Smooth muscle cell (in vitro differentiated cells): ENCODE results near the gene ACTR2. TPM values are rescaled to one million over a fixed set of nuclear protein-coding genes. Genes with fewer than 3 reads are reported as not detected.
"Not testable (repeated sequence)": the region's sequence is repeated elsewhere in the genome, so short reads cannot be mapped to it uniquely, and the experiment has no call there.

Experiments
- DNase-seq: peaks from one replicate; lab custom pipeline; 2025; ENCODE audit not compliant: unreplicated experiment; lab: John Stamatoyannopoulos, UW
- H2AFZ ChIP-seq: fragments of 200-600 bp; sonication (generic); 2 replicates; pipeline ENCODE4 v1.6.0; 2016; ENCODE audit warnings: antibody characterized with exemption, low read depth, mild to moderate bottlenecking
- H3F3A ChIP-seq: fragments of 200-600 bp; sonication (generic); 2 replicates; pipeline ENCODE4 v1.6.0; 2017; ENCODE audit warnings: antibody characterized with exemption, low read depth
- H3K27ac ChIP-seq: fragments of 200-600 bp; sonication (generic); 2 replicates; pipeline ENCODE4 v1.5.1; 2016; ENCODE audit warnings: low read depth, mild to moderate bottlenecking
- H3K27me3 ChIP-seq: fragments of 200-600 bp; sonication (generic); 2 replicates; pipeline ENCODE4 v1.6.1; 2016; ENCODE audit warnings: low read depth, mild to moderate bottlenecking
- H3K36me3 ChIP-seq: fragments of 200-600 bp; sonication (generic); 2 replicates; pipeline ENCODE4 v1.5.1; 2016; ENCODE audit warnings: low read depth
- H3K4me1 ChIP-seq: fragments of 200-600 bp; sonication (generic); 2 replicates; pipeline ENCODE4 v1.5.1; 2016; ENCODE audit warnings: low read depth
- H3K4me2 ChIP-seq: fragments of 200-600 bp; sonication (generic); 2 replicates; pipeline ENCODE4 v1.6.0; 2016; ENCODE audit warnings: mild to moderate bottlenecking
- H3K4me3 ChIP-seq: fragments of 200-600 bp; sonication (generic); 2 replicates; pipeline ENCODE4 v1.5.1; 2016; ENCODE audit warnings: mild to moderate bottlenecking
- H3K79me2 ChIP-seq: fragments of 200-600 bp; sonication (generic); 2 replicates; pipeline ENCODE4 v1.6.0; 2016; ENCODE audit warnings: low read depth, mild to moderate bottlenecking
- H3K9ac ChIP-seq: fragments of 200-600 bp; sonication (generic); 2 replicates; pipeline ENCODE4 v1.6.0; 2016; ENCODE audit warnings: low read depth
- H3K9me3 ChIP-seq: fragments of 200-600 bp; sonication (generic); replicated peaks from 2 replicates; pipeline ENCODE4 v1.5.1; 2016; ENCODE audit warnings: low read depth
- H4K20me1 ChIP-seq: fragments of 200-600 bp; sonication (generic); 2 replicates; pipeline ENCODE4 v1.6.0; 2016; ENCODE audit warnings: low read depth
- CTCF ChIP-seq: fragments of 200-600 bp; sonication (generic); IDR thresholded peaks from 2 replicates; pipeline ENCODE4 v1.5.1; 2017; ENCODE audit warnings: borderline replicate concordance, mild to moderate bottlenecking, antibody characterized with exemption; ENCODE audit not compliant: insufficient read depth, poor library complexity, severe bottlenecking
- WGBS: methylation state at CpG from one replicate; pipeline ENCODE4 v1.1.7; 2016; ENCODE audit warnings: low lambda C conversion rate; 5-methylcytosine and 5-hydroxymethylcytosine counted together
- polyA plus RNA-seq: library from polyadenylated mRNA; unstranded; fragments of >200 nt; fragmentation: Nextera tagmentation; extraction: Ambion mirVana; gene quantifications from 2 replicates; pipeline ENCODE4 v1.2.1, GENCODE V29; 2016
- total RNA-seq: library from RNA; depleted of rRNA; stranded (reverse); fragments of >200 nt; gene quantifications from 2 replicates; pipeline ENCODE4 v1.2.3, GENCODE V29; 2014

Gene ACTR2
- total and polyA plus RNA-seq, 2 experiments from 2014 or later, result 108 to 174 TPM

GRCh38 chr2:65255356-65255755 lies 27.7 kb downstream of the ACTR2 start:
- no peak overlapping the region for H3K4me3 ChIP-seq
- peaks cover 79% of the 10 kb centered on the region for H3K79me2 ChIP-seq
- no peak for DNase-seq
- peaks cover 88% of the 10 kb centered on the region for H4K20me1 ChIP-seq
- 92% methylated on average over 6 of the region's 6 CpGs for WGBS
- no peak for TF ChIP-seq CTCF
- no peak overlapping the region for H3K27ac ChIP-seq
- H3K9ac ChIP-seq, result no peak overlapping the region
- H3K4me1 ChIP-seq, result no peaks in the 10 kb centered on the region
- no peaks in the 10 kb centered on the region for H3K9me3 ChIP-seq
- no peak overlapping the region for H3K4me2 ChIP-seq
- H2AFZ ChIP-seq, result no peak overlapping the region
- H3K27me3 ChIP-seq, result no peaks in the 10 kb centered on the region
- H3F3A ChIP-seq, result peaks cover 8% of the 10 kb centered on the region
- H3K36me3 ChIP-seq, result peaks cover 16% of the 10 kb centered on the region

- DNase-seq, result no peak
- no peak overlapping the region for H3K4me2 ChIP-seq
- no peaks in the 10 kb centered on the region for H3K9me3 ChIP-seq
- no peak overlapping the region for H3K4me3 ChIP-seq
- H3F3A ChIP-seq, result peaks cover 8% of the 10 kb centered on the region
- peaks cover 11% of the 10 kb centered on the region for H3K36me3 ChIP-seq
- H3K4me1 ChIP-seq, result no peaks in the 10 kb centered on the region
- H4K20me1 ChIP-seq, result peaks cover 88% of the 10 kb centered on the region
- H3K9ac ChIP-seq, result no peak overlapping the region
- H2AFZ ChIP-seq, result no peak overlapping the region
- WGBS, result 95% methylated on average over 1 of the region's 1 CpG
- peaks cover 75% of the 10 kb centered on the region for H3K79me2 ChIP-seq
- H3K27me3 ChIP-seq, result no peaks in the 10 kb centered on the region
- no peak for TF ChIP-seq CTCF
- H3K27ac ChIP-seq, result no peak overlapping the region
Observed at GRCh38 chr2:65256054-65256453, 28.4 kb downstream of the ACTR2 start.

GRCh38 chr2:65257866-65258265 lies 30.2 kb downstream of the ACTR2 start:
- H3K27ac ChIP-seq, H3K4me3 ChIP-seq, DNase-seq, H3K4me2 ChIP-seq, H3K27me3 ChIP-seq, H2AFZ ChIP-seq, H3K9ac ChIP-seq, H3K4me1 ChIP-seq, H3K9me3 ChIP-seq: not testable (repeated sequence)
- Histone ChIP-seq H4K20me1 (peaks cover 87% of the 10 kb centered on the region), H3K79me2 (peaks cover 73% of the 10 kb centered on the region), H3F3A (peaks cover 16% of the 10 kb centered on the region), H3K36me3 (peaks cover 11% of the 10 kb centered on the region)

- no peak overlapping the region for H3K9ac ChIP-seq
- H3K36me3 ChIP-seq, result no peaks in the 10 kb centered on the region
- no peaks in the 10 kb centered on the region for H3K4me1 ChIP-seq
- no peak overlapping the region for H3K4me3 ChIP-seq
- no peak for TF ChIP-seq CTCF
- H3K4me2 ChIP-seq, result no peak overlapping the region
- no peak for DNase-seq
- H3K27me3 ChIP-seq, result no peaks in the 10 kb centered on the region
- 93% methylated on average over 3 of the region's 3 CpGs for WGBS
- peaks cover 11% of the 10 kb centered on the region for H3F3A ChIP-seq
- peaks cover 86% of the 10 kb centered on the region for H4K20me1 ChIP-seq
- no peaks in the 10 kb centered on the region for H3K9me3 ChIP-seq
- no peak overlapping the region for H3K27ac ChIP-seq
- peaks cover 53% of the 10 kb centered on the region for H3K79me2 ChIP-seq
- no peak overlapping the region for H2AFZ ChIP-seq
Observed at GRCh38 chr2:65261676-65262075, 34.0 kb downstream of the ACTR2 start.
